Measurements from ENCODE around the gene PIP5K1A. TPM values are rescaled to one million over a fixed set of nuclear protein-coding genes. Genes with fewer than 3 reads are reported as not detected.

PIP5K1A gene
- total and polyA plus RNA-seq, 9 of the 15 experiments (the other 6 are each of a cell fraction or from before 2014, with no cell fraction given): 1.9 to 42.4 (median 18.8) TPM

DNA sequence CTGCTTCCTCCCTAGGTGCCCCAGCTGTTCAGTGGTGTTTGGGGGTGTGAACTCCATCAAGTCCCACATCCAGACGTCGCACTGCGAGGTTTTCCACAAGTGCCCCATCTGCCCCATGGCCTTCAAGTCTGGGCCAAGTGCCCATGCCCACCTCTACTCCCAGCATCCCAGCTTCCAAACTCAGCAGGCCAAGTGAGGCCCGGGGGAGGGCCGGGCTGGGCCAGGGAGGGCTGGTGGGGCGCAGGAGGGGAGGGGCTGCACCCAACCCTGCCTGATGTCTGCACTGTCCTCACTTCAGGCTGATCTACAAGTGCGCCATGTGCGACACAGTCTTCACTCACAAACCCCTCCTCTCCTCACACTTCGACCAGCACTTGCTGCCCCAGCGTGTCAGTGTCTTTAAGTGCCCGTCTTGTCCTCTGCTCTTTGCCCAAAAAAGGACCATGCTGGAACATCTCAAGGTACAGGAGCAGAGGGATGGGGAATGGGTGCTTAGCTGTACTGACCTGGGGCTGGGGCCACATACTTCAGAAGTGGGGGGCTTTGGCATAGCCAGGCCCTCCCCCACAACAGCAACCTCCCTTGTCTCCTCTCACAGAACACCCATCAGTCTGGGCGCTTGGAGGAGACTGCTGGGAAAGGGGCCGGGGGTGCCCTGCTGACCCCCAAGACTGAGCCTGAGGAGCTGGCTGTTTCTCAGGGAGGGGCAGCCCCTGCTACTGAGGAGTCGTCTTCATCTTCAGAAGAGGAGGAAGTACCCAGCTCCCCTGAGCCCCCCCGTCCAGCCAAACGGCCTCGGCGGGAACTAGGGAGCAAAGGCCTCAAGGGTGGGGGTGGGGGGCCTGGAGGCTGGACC, 91.0 kb downstream of the PIP5K1A start:
- in situ Hi-C loops (cut with MboI) (no loop called here), intact Hi-C loops (cut with micrococcal nuclease) (loop anchor here (10.0 kb wide), 1 partner anchor 55 kb away; the partner anchor contains the start of gene RFX5)
- no peak for DNase-seq (ENCODE audit: extremely low read depth in 1 of 4, low spot score in 3 of 4)
- Histone ChIP-seq H3K9me3 (replicated peaks; ENCODE audit: control insufficient read depth, insufficient read depth, low read depth, low read length) (no peaks in the 10 kb centered on the region), H3K4me3 (no peak overlapping the region), H4K20me1 (replicated peaks; ENCODE audit: control insufficient read depth, insufficient read depth, low read length) (peaks cover 12% of the 10 kb centered on the region), H3K4me1 (replicated peaks in 1 of 2; ENCODE audit: control insufficient read depth in 2 of 2, insufficient read depth in 2 of 2, low read length in 2 of 2) (peaks cover 2 to 34% of the 10 kb centered on the region in 2 experiments; a peak in 4 of 5 replicates), H3K4me2 (ENCODE audit: insufficient read depth, low read length) (no peak overlapping the region), H3K79me2 (ENCODE audit: control insufficient read depth, insufficient read depth, low read length) (peaks cover 9% of the 10 kb centered on the region), H3K27ac (ENCODE audit: extremely low read depth, low read depth, low read length) (no peak overlapping the region), H3K9ac (ENCODE audit: insufficient read depth in 1 of 2, low read depth in 2 of 2, low read length in 2 of 2) (no peak overlapping the region; a peak in 1 of 4 replicates), H3K27me3 (ENCODE audit: control insufficient read depth in 2 of 2, insufficient read depth in 2 of 2, low read length in 2 of 2) (no peaks in the 10 kb centered on the region), H3K36me3 (ENCODE audit: control insufficient read depth, insufficient read depth, low read length) (peaks cover 92% of the 10 kb centered on the region; the same call in 2 of the 3 replicates), H3K9me1 (ENCODE audit: control insufficient read depth, insufficient read depth, low read length) (peaks cover 7% of the 10 kb centered on the region), H2AFZ (ENCODE audit: low read depth, low read length) (no peak overlapping the region)
- 73% methylated on average over 16 of the region's 18 CpGs for WGBS (ENCODE audit: insufficient coverage, low coverage, missing lambda C conversion rate)
- ChIA-PET POLR2A (interaction anchor here (0.6 to 1.0 kb wide), 3 partner anchors 18 to 161 kb away, joined by 3 read pairs; no protein-coding TSS in a partner anchor), CTCF (ENCODE audit: low intra/inter-chr PET ratio) (no interaction called here)
- ATAC-seq: no peak
- no peak for FAIRE-seq
- BruUV-seq (replicated peaks): no TSS peak
- TF ChIP-seq, protein P1, sequence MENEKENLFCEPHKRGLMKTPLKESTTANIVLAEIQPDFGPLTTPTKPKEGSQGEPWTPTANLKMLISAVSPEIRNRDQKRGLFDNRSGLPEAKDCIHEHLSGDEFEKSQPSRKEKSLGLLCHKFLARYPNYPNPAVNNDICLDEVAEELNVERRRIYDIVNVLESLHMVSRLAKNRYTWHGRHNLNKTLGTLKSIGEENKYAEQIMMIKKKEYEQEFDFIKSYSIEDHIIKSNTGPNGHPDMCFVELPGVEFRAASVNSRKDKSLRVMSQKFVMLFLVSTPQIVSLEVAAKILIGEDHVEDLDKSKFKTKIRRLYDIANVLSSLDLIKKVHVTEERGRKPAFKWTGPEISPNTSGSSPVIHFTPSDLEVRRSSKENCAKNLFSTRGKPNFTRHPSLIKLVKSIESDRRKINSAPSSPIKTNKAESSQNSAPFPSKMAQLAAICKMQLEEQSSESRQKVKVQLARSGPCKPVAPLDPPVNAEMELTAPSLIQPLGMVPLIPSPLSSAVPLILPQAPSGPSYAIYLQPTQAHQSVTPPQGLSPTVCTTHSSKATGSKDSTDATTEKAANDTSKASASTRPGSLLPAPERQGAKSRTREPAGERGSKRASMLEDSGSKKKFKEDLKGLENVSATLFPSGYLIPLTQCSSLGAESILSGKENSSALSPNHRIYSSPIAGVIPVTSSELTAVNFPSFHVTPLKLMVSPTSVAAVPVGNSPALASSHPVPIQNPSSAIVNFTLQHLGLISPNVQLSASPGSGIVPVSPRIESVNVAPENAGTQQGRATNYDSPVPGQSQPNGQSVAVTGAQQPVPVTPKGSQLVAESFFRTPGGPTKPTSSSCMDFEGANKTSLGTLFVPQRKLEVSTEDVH (IDR thresholded peaks at IDR 0.05; ENCODE audit: low read depth, partially characterized antibody): no peak
- 0 out of 2 replicates have a peak, but pooled peaks have one; percentile 21 for TF ChIP-seq POLR2AphosphoS5 (IDR thresholded peaks at IDR 0.05; ENCODE audit: control insufficient read depth, insufficient read depth, low read depth, low read length)
- peak; percentile 10; the same call in 1 of the 2 replicates for TF ChIP-seq RBFOX2 (IDR thresholded peaks at IDR 0.05; ENCODE audit: low read depth, low read length)
- TF ChIP-seq, protein P2, sequence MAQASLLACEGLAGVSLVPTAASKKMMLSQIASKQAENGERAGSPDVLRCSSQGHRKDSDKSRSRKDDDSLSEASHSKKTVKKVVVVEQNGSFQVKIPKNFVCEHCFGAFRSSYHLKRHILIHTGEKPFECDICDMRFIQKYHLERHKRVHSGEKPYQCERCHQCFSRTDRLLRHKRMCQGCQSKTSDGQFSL (CRISPR knock-in tag; IDR thresholded peaks at IDR 0.05): peak; percentile 21; the same call in 1 of the 2 replicates
- TF ChIP-seq, protein P2 (tag; IDR thresholded peaks at IDR 0.05): no peak
- no peak for TF ChIP-seq NFE2L1 (tag; IDR thresholded peaks at IDR 0.05; ENCODE audit: borderline replicate concordance, low read depth)
- TF ChIP-seq, protein P3, sequence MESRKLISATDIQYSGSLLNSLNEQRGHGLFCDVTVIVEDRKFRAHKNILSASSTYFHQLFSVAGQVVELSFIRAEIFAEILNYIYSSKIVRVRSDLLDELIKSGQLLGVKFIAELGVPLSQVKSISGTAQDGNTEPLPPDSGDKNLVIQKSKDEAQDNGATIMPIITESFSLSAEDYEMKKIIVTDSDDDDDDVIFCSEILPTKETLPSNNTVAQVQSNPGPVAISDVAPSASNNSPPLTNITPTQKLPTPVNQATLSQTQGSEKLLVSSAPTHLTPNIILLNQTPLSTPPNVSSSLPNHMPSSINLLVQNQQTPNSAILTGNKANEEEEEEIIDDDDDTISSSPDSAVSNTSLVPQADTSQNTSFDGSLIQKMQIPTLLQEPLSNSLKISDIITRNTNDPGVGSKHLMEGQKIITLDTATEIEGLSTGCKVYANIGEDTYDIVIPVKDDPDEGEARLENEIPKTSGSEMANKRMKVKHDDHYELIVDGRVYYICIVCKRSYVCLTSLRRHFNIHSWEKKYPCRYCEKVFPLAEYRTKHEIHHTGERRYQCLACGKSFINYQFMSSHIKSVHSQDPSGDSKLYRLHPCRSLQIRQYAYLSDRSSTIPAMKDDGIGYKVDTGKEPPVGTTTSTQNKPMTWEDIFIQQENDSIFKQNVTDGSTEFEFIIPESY (CRISPR knock-in tag; IDR thresholded peaks at IDR 0.05): 0 out of 2 replicates have a peak, but pooled peaks have one; percentile 10
- TF ChIP-seq E2F3 (CRISPR knock-in tag; IDR thresholded peaks at IDR 0.05): no peak
- peak; percentile 27; the same call in 1 of the 2 replicates for TF ChIP-seq POLR2G (IDR thresholded peaks at IDR 0.05; ENCODE audit: low read depth, low read length)

All from K562 (cell line).